Coronary artery (tissue), 2 donors: Measurements from ENCODE around the gene POFUT2.
A peak's percentile ranks its signal among the peaks of the same experiment; 100 is the strongest.

Experiments
- DNase-seq: peaks from one replicate; pipeline ENCODE4 v3.0.0-alpha.2; 2017; ENCODE audit warnings: low spot score
- H3K27ac ChIP-seq, 2 donors: fragments of 200-600 bp; sonication (generic); one replicate each; pipeline ENCODE4 v1.5.1; 2016 to 2019
- H3K4me3 ChIP-seq: fragments of 200-600 bp; sonication (generic); 2 replicates; pipeline ENCODE4 v1.5.1; 2016; ENCODE audit warnings: mild to moderate bottlenecking, moderate library complexity
- TF ChIP-seq, protein P1 (sequence below): fragments of 200-600 bp; sonication (generic); IDR thresholded peaks from one replicate; pipeline ENCODE4 v1.5.1; 2019; ENCODE audit warnings: antibody characterized with exemption

Gene POFUT2

DNA sequence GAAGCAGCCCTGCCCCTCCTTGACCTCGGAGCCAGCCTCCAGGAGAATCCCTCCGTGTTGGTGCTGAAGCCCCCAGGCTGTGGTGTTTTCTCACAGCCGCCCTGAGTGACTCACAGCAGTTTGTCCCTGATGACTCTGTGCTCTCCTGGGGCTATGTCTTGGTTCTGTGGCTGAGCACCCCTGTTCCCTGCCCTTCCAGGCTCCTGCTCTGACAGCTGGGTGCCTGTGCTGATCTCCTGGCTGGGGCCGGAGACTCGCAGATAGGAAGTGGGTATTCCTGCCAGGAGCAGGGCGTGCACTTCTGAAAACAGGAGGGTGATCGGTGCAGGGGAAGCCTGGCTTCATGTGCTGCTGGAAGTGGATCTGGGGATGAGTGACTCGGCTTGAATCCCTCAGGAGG, 34.5 kb downstream of the POFUT2 start:
- no peak overlapping the region for H3K4me3 ChIP-seq
- TF ChIP-seq, protein P1, sequence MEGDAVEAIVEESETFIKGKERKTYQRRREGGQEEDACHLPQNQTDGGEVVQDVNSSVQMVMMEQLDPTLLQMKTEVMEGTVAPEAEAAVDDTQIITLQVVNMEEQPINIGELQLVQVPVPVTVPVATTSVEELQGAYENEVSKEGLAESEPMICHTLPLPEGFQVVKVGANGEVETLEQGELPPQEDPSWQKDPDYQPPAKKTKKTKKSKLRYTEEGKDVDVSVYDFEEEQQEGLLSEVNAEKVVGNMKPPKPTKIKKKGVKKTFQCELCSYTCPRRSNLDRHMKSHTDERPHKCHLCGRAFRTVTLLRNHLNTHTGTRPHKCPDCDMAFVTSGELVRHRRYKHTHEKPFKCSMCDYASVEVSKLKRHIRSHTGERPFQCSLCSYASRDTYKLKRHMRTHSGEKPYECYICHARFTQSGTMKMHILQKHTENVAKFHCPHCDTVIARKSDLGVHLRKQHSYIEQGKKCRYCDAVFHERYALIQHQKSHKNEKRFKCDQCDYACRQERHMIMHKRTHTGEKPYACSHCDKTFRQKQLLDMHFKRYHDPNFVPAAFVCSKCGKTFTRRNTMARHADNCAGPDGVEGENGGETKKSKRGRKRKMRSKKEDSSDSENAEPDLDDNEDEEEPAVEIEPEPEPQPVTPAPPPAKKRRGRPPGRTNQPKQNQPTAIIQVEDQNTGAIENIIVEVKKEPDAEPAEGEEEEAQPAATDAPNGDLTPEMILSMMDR = no peak
- H3K27ac ChIP-seq = no peak overlapping the region
- peak; percentile 55 for DNase-seq

DNA sequence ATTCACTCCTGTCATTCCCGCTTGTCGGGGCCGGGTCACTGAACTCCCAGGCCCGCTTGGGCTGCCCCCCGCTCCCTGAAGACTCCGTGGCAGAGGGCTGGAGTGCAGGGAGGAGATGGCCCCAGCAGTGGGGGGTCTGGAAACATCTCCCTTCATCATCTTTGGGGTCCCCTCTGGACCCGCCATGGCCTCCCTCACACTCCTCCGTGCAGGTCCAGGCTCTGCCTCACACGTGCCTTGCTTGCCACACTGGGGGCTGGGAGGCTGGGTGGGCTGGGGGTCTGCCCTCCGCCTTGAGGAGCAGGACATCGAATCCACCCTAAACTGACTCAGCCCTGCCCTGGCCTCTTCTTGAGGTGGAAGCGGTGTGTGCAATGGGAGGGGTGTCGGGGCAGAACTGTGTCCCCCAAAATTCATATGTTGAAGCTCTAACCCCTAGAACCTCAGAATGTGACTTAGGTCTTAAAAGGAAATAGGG, 35.2 kb downstream of the POFUT2 start:
- H3K27ac ChIP-seq = no peak overlapping the region
- no peak overlapping the region for H3K4me3 ChIP-seq
- no peak for DNase-seq
- TF ChIP-seq, protein P1 = no peak

DNA sequence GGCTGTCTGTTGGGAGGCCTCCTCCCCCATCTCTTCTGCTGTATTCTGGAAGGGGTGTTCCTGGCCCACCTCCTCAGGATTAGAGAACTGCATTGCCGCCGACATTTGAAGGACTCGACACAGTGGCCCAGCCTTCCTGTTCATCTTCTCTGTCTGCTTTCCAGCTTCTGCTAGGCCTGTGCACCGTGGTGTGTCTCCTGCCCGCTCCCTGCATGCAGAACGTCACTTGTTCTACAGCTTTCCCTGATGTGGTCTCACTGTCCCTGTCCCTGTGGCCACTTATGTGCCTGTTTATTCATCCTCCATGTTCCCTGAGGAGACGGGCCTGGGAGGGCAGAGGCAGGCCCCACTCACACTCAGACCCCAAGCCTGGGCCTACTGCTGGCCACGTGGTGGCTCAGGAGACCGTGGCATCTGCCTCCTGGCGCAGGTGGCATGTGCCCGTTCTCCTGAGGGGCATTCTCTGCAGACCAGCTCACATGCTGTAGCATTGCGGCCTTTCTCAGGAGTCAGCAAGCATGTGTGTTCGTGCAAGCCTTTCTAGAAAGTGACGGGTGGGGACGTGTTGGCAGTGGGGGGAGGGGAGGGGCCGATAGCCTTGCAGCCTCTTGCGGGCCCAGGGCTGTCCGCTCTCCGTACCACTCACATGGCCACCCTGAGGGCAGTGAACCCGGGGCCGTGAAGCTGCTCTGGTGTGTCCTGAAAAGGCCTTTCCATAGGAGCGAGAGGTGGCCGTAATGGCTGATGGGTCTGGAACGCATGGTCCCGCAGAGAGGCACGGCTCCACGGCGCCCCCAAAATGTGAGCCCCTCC, 35.9 kb downstream of the POFUT2 start:
- peak; percentile 61 for DNase-seq
- TF ChIP-seq, protein P1 = no peak
- Histone ChIP-seq H3K4me3 (no peak overlapping the region), H3K27ac (no peak overlapping the region)

DNA sequence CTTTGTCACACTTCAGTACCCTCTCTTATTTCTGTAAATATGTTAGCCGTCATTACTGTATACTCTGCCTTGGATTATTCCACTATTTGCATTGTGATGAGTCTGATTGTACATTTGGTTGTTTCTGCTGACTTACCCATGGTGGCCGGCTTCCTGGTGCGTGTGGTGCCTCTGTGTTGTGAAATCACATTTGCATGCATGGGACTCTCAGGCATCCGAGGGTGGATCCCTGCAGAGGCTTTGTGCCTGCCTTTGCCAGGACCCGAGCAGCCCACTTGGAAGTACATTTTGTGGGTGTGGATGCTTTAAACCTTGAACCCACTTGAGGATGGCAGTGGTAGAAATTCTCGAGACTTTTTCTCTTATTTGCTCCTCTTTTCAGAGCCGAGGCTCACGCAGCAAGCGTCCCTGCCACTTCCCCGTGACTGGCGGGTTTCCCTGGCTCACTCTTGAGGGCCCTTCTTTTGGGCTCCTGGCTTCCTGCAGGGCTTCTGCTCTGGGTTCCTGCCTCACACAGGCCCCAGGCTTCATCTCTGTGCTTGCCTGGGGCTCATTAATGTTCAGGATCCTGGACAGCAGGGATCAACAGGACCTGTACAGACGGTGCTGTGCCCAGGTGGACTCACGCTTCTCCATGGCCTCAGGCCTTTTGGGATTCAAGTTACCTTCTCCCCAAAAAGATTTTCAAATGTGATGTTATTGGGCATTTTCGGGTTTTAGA, 36.6 kb downstream of the POFUT2 start:
- DNase-seq = no peak
- TF ChIP-seq, protein P1 = no peak
- Histone ChIP-seq H3K27ac (no peak overlapping the region), H3K4me3 (no peak overlapping the region)

DNA sequence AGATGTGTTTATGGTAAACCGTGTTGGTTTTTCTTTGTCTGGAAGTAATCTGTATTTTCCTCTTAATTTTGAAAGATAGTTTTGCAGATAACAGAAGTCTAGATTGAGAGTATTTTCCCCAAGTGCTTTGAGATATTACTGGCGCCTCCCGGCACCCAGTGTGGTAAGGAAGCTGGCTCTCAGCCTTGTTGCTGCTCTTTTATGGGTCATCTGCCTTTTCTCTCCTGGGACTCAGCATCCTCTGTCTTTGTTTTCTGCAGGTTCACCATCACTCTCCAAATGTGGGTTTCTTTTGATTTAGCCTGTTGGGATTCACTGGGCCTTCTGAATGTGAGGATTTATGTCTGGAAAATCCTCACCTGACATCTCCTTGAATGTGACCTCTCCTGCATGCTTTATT, 37.4 kb downstream of the POFUT2 start:
- Histone ChIP-seq H3K4me3 (no peak overlapping the region), H3K27ac (no peak overlapping the region)

DNA sequence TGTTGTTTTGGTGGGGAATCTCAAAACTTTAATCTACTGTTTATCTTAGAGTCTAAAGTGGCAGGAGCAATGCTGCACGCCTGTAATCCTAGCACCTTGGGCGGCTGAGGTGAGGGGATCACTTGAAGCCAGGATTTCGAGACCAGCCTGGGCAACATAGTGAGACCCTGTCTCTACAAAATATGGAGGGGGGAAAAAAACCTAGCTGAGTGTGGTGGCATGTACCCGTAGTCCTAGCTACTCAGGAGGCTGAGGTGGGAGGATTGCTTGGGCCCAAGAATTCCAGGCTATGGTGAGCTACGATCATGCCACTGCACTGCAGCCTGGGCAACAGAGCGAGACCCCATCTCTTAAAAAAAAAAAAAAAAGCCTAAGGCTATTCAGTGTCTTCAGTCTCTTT, 38.1 kb downstream of the POFUT2 start:
- DNase-seq = peak; percentile 41
- TF ChIP-seq, protein P1 = no peak
- Histone ChIP-seq H3K27ac (no peak overlapping the region), H3K4me3 (no peak overlapping the region)

More for the DNA sequence above, 37.4 kb downstream of the POFUT2 start:
- no peak for DNase-seq
- TF ChIP-seq, protein P1 = no peak
